Adrenal gland (tissue), 5 donors: ENCODE results near the gene BTBD16.

Experiments
- CTCF ChIP-seq, 6 experiments: fragments of 450-650 bp in 4 of 6; fragments of 200-600 bp in 2 of 6; sonication (generic) in 1 of 6; IDR thresholded peaks; 1 replicate in 5 of 6; 2 replicates in 1 of 6; pipeline versions ENCODE4 v1.5.1 to v1.8.0; 2016 to 2021; ENCODE audit warnings: antibody characterized with exemption in 6 of 6, mild to moderate bottlenecking in 2 of 6, moderate library complexity in 1 of 6
- POLR2A ChIP-seq, 2 donors: fragments of 450-650 bp; IDR thresholded peaks; one replicate each; pipeline ENCODE4 v1.6.1; 2017; ENCODE audit warnings: antibody characterized with exemption in 2 of 2, mild to moderate bottlenecking in 2 of 2, moderate library complexity in 1 of 2
- donor health status: DM: no; HTN: no; CAD: no.

GRCh38 chr10:122295451-122295809 lies 24.3 kb downstream of the BTBD16 start:
- TF ChIP-seq POLR2A (IDR thresholded peaks at IDR 0.05), result no peak
- TF ChIP-seq CTCF (IDR thresholded peaks at IDR 0.05), result no peak
